GM18517 (cell line): ENCODE measurements around the gene CARNS1.
A peak's percentile ranks its signal among the peaks of the same experiment; 100 is the strongest.
"Not testable (repeated sequence)": the region's sequence is repeated elsewhere in the genome, so short reads cannot be mapped to it uniquely, and the experiment has no call there.

ENCODE experiments used
- ATAC-seq: cut with Tn5 transposase; IDR thresholded peaks from one replicate; pipeline ENCODE4 v1.9.1; 2021; ENCODE audit warnings: mild to moderate bottlenecking, moderate library complexity; ENCODE audit not compliant: unreplicated experiment

Gene CARNS1

DNA sequence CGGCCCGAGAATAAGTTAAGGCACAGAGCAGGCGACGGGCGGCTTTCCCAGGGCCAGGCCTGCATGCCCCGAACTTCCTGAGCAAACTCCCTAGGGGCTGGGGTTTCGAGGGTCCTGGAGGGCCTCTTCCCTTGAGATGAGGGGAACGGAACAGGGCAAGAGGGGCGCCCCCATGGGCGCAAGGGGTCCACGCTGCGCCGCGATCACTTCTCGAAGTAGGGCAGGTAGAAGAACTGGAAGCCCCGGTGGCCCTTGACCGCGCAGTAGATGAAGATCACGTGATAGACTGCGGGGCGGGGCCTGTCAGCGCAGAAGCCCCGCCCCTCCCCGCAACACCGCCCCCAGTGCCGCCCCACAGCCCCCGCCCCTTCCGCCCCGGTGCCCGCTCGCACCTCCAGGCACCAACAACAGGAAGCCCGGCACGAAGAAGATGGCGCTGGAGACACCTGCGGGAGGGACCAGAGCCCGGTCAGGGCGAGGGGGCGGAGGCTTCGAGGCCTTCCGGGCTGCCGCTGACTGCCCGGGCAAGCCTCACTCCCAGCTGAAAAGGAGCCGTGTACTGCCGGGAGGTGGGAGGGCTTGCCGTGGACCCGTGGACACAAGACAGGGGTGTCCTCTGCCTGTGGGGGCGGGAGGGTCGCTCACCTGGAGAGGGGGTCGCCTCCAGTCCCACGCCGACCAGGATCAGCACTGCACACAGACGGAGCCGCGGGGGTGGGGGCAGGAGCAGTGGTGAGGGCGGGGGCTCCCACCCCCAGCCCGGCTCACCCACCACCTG lies 49.1 kb downstream of the CARNS1 start:
- peak; percentile 52 for ATAC-seq

DNA sequence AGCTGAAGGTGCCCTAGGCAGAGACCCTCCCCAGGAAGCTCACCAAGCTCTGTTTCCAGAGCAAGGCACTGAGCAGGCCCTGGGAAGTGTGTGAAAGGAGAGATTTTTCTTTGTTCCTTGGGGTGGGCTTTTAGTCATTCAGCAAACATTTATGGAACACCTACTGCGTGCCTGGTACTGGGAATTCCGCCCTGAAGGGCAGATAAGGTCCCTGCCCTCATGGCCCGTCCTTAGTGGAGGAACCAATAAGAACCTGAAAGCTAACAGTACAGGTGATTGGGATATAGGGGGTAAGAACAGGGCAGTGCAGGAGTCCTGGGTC lies 49.7 kb downstream of the CARNS1 start:
- no peak for ATAC-seq

DNA sequence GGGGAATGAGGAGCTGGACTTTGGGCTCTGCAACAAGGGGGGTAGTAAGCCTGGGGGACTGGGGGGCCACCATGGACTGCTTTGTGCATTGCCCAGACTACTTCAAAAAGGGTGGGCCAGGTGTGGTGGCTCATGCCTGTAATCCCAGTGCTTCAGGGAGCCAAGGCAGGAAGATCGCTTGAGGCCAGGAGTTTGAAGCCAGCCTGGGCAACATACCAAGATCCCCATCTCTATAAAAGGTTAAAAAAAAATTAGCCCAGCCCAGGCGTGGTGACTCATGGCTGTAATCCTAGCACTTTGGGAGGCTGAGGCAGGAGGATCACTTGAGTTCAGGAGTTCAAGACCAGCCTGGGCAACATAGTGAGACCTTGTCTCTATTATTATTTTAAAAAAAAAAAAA lies 50.1 kb downstream of the CARNS1 start:
- ATAC-seq, result not testable (repeated sequence)

DNA sequence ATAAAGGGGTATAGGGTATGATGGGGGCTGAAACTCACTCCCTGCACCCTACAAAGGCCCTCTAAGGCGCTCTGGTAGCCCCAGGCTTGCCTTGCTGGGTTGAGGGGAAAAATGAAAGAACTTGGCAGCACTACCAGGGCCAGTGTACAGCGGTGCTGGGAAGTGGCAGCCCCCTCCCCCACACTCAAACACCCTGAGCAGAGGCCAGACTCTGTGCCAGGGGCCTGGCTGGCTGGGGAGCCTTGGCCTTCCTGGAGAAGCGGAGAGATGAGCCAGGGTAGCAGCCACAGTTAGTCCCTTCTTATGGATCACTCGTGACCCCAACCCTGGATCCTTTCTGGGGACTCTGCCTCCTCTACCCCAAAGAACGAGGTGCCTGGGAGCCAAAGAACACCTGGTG lies 50.9 kb downstream of the CARNS1 start:
- ATAC-seq, result no peak

DNA sequence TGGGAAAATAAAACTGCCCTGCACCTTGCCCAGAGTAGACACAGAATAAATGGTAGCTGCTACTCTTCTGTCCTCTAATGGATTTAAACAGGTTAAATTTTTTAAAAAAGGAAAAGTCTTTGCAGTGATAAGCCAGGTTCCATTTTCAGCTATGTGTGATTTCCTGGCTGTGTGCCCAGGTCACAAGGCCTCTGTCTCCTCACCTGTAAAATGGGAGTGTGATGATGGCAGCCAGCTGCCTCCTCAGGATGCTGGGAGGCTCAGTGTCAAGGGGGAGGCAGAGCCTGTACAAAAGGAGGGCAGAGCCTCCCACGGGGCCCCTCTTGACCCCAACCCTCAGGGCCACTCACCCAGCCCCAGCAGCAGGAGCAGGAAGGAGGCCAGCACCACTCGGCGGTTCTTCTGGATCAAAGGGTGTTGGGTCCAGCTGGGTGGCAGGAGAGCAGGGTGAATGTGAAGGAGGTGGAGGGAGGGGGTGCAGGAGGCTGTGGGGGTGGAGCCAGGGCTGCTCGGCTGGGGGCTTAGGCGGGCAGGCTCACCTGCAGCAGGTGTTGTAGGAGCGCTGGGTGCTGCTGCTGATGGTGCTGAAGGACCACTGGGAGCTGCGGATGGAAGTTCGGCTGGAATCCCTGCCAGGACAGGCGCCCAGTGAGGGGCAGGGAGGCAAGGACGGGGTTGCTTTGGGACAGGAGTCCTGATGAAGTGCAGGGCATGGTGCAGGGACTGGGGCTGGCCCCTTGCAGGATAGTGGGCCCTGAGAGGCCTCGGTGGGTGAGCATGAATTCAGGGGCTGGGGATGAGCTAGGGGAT lies 51.7 kb downstream of the CARNS1 start:
- ATAC-seq, result no peak

DNA sequence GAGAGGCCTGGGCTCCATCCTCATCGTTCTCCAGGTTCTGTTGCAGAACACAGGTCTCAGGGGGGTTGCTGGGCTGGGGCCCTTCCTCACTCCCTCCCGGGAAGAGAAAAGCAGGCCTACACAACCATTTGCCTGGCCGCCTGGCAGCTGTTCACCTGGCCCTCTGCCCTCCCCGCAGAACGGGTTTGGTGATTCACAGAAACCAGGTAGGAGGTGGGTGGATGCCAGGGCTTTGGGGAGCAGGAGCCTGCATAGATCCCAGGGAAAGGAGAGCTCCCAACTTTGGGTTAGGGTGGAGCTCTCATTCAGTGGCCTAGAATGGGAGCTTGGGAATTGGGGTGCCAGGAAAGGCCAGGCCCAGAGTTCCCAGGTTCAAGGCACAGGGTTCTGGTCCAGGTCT lies 52.6 kb downstream of the CARNS1 start:
- ATAC-seq, result no peak

DNA sequence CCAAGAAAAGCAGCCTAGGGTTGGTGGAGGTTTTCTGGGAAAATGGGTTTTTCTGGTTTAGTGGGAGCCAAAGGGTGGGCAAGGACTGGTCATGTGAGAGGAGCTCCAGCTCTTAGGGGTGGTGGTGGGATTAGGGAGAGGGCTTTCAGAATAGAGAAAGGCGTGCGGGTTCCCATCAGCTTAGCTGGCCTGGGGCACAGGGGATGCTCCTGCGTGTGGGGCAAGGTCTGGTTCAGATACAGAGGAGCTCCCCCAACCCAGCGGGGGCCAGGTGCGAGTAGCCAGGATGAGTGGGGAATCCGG lies 52.9 kb downstream of the CARNS1 start:
- no peak for ATAC-seq

DNA sequence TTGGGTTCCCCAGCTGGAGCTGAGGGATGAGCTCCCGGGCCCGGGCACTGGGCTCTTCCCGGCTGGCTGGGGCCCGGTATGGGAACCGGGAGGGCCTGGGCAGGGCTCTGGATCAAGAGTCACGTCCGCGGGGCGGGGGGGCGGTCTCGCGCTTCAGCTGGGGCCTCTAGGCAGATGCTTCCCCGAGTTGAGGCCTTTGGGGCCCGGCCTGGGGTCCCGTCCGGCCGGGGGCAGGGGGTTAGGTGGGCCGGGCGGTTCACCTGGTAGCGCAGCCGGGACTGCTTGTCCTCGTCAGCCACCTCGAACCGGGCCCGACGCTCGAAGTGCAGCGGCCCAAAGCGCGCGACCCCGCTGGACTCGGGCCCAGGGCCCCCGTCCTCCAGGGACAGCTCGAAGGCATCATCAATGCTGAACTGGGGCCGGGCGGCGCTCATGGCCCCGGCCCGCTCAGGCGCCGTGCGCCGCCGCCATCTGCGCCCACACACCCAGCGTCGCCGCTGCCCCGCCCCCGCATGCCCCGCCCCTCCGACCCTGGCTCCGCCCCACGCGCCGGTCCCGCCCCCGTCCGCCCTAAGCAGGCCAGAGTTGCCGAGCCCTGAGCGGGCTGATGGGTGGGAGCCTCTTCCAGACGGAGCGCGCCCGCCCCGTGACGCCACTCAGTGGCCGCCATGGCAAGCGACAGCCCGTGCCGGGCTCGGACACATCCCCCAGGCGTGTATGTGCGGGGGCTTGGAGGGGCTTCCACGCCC lies 53.5 kb downstream of the CARNS1 start, which contains the start of gene TMEM134:
Gene TMEM134, minus strand, starts transcription at position 493 of the 749 bp plus-strand sequence. Its CDS starts 59 bp downstream, at position 434.
- ATAC-seq, result peak; percentile 41

DNA sequence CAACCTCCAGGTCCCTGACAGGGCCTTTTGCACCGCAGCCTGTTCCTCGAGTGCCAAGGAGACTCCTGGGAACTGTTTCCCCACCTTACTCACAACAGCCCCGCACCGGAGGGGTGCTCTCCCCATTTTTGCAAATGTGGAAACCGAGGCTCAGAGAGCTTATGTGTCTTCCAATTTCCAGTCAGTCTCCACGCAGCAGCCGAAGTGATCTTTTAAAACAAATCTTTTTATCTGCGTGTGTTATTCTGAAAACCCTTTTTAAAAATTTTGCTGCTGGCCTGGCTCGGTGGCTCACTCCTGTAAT lies 54.0 kb downstream of the CARNS1 start:
- ATAC-seq, result peak; percentile 7

DNA sequence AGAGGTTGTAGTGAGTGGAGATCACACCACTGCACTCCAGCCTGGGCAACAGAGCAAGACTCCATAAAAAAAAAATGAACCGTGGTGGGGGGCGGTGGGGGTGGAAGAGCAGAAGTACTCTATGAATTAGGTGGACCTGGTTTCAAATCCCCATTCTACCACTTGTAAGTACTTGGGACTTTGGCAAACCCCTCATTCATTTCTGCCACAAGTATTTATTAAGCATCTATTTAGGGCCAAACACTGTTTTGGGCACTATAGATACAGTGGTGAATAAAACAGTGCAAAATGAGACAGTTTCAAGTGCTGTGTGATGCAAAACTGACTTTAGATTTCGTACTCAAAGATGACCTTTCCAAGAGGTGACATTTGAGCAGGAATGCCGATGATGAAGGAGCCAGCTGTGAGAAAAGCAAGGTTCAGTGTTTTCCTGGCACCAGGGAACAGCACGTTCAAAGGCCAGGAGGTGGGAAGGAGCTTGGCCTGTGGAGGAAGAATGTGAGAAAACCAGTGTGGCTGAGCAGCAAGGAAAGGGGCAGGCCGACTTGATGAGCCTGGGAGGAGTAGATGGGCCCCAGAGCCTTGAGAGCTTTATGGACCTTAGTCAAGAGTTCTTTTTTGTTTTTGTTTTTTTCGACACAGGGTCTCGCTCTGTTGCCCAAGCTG lies 55.0 kb downstream of the CARNS1 start:
- no peak for ATAC-seq

DNA sequence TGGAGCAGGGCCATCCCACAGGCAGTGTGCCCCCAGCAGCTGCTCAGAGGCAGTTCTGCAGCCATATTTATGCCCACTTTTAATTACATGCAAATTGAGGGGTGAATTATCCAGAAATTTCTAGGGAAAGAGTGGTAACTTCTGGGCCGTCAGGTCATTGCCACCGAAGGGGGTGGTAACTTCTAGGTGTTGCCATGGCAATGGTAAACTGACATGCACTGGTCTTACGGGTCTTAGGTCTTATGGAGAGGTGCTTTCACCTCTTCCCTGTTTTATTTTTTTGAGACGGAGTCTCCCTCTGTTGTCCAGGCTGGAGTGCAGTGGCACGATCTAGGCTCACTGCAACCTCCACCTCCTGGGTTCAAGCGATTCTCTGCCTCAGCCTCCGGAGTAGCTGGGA lies 57.4 kb downstream of the CARNS1 start:
- no peak for ATAC-seq
